ENCODE data around the gene PDE6H. TPM values are rescaled to one million over a fixed set of nuclear protein-coding genes. Genes with fewer than 3 reads are reported as not detected.

PDE6H gene
- total and polyA plus RNA-seq, 2 of the 8 experiments (the other 6 are each of a cell fraction or from before 2014, with no cell fraction given) = not detected

- TF ChIP-seq CHD7 (IDR thresholded peaks at IDR 0.05; ENCODE audit: insufficient replicate concordance, low read length) = no peak
- no peak for TF ChIP-seq CEBPB (IDR thresholded peaks at IDR 0.05; ENCODE audit: low read depth, low read length)
- TF ChIP-seq SUZ12 (IDR thresholded peaks at IDR 0.05; ENCODE audit: low read length) = no peak
- no peak for TF ChIP-seq MAFK (IDR thresholded peaks at IDR 0.05; ENCODE audit: low read depth, low read length)
- TF ChIP-seq FOSL1 (IDR thresholded peaks at IDR 0.05; ENCODE audit: insufficient read depth, low read depth, low read length) = no peak
- TF ChIP-seq BRCA1 (IDR thresholded peaks at IDR 0.05; ENCODE audit: low read depth, low read length) = no peak
- TF ChIP-seq SP1 (IDR thresholded peaks at IDR 0.05; ENCODE audit: low read depth, low read length) = no peak
- TF ChIP-seq SIX5 (IDR thresholded peaks at IDR 0.05; ENCODE audit: low read depth, low read length) = no peak
- TF ChIP-seq JUND (IDR thresholded peaks at IDR 0.05; ENCODE audit: low read length) = no peak
Observed at GRCh38 chr12:15007551-15007950, 34.7 kb downstream of the PDE6H start (continued).

All from H1 (cell line).